HG02870 (cell line): Measurements from ENCODE around the gene PROS1.
"Not testable (repeated sequence)": the region's sequence is repeated elsewhere in the genome, so short reads cannot be mapped to it uniquely, and the experiment has no call there.

Source experiments
- ATAC-seq: cut with Tn5 transposase; IDR thresholded peaks from one replicate; pipeline ENCODE4 v1.9.1; 2021; ENCODE audit warnings: mild to moderate bottlenecking, moderate library complexity; ENCODE audit not compliant: unreplicated experiment

PROS1 gene

DNA sequence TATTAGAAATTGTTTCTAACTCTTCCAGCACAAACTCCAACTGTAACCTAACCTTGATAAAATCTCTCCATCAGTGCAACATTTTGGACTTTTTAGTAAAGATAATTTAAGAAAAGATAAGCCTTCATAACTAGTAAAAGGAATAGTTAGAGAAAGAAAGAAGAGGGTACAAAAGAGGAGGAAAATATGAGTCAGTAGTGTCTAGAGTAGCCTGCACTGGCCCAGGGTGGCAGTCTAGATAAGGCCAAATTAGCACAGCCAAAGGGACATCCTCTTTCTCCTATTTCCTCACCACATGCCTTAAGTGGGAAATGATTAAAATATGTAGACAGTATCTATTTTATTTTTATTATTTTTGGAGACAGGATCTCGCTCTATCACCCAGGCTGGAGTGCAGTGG, 3.7 kb downstream of the PROS1 start:
- no peak for ATAC-seq

GRCh38 chr3:93969443-93969842, 4.3 kb downstream of the PROS1 start:
- no peak for ATAC-seq

DNA sequence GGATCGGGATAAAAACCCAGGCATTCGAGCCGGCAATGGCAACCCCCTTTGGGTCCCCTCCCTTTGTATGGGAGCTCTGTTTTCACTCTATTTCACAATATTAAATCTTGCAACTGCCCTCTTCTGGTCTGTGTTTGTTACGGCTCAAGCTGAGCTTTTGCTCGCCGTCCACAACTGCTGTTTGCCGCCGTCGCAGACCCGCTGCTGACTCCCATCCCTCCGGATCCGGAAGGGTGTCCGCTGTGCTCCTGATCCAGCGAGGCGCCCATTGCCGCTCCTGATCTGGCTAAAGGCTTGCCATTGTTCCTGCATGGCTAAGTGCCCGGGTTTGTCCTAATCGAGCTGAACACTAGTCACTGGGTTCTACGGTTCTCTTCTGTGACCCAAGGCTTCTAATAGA, 8.6 kb downstream of the PROS1 start:
- not testable (repeated sequence) for ATAC-seq

GRCh38 chr3:93962798-93963197, 10.9 kb downstream of the PROS1 start:
- no peak for ATAC-seq

DNA sequence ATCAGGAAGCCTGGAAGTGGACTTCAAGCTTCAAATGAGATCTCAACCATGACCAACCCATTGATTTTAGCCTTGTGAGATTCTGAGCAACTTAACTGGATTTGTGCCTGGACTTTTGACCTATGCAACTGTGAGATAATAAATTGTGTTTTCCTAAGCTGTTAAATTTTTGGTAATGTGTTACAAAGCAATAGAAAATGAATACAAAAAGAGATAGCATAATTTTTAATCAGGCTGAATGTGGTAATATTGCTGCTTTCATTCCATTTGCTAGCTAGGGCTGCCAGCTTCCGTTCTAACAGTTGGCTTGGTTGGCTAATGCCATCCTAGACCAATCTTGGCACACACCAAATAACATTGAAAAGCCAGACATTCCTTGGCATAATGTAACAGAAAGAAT, 12.2 kb downstream of the PROS1 start:
- no peak for ATAC-seq

DNA sequence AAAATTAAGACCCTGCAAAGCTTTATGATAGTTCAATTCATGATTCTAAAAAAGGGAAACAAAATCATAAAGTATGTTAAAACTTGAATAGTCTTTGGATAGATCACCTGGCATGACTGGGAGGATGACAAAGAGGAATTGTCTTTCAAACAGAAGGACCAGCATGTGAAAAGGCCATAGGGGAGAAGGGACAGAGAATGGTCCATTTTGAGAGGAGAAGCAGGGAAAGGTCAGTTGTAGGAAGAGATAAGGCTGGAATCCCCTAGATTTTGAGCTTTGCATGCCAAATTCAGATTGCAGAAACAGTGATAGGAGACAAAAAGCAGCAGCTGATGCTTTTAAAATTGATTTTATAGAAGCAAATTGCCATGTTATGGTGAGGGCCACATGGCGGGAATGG, 12.7 kb downstream of the PROS1 start:
- ATAC-seq = no peak

DNA sequence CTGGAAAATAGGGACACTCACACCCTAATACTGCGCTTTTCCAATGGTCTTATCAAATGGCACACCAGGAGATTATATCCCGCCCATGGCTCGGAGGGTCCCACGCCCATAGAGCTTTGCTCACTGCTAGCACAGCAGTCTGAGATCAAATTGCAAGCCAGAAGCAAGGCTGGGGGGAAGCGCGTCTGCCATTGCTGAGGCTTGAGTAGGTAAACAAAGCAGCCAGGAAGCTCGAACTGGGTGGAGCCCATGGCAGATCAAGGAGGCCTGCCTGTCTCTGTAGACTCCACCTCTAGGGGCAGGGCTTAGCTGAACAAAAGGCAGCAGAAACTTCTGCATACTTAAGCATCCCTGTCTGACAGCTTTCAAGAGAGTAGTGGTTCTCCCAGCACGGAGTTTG, 23.7 kb downstream of the PROS1 start:
- ATAC-seq = not testable (repeated sequence)

DNA sequence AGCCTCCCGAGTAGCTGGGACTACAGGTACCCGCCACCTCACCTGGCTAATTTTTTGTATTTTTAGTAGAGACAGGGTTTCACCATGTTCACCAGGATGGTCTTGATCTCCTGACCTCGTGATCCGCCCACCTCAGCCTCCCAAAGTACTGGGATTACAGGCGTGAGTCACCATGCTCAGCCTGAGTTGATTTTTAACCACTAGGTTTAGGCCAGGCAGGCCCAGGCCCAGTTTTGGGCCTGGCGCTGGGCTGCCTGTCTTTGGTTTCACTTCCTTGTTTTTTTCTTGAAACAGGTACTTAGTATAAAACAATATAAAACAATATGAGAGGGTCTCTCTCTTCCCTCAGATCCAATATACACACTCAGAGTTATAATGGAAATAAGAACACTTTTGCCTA, 36.2 kb downstream of the PROS1 start:
- not testable (repeated sequence) for ATAC-seq

- ATAC-seq = no peak
Measured at GRCh38 chr3:93936549-93936948, 37.1 kb downstream of the PROS1 start.

DNA sequence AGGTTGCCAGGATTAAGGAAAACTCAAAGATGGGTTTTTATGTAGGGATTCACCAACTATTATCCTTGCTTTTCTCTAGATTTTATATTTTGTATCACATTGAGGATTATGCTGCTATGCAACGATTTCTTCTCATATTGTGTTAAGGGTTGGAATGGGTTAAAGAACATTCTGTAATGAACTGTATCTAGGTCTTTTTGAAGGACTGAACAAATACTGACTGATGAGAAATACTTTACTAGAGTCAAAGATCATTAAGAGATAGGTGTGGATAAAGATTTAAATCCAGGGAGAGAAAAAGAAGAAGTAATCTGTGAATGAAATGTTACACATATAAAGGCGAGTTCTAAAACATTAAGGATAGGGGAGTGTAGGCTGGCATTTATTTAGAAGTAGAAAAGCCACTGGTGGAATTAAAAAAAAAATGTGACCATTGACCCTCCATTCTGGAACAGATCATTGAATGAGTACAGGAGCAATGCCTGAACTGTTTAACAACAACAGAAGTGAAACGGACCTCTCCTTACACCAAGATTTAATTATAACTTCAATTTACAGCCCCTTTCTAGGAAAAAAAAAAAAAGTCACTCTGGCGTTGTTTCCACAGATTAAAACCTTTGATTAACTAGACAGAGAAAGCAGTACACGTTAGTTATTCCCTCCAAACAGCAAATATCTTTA, 39.2 kb downstream of the PROS1 start:
- ATAC-seq = no peak

- no peak for ATAC-seq
Measured at GRCh38 chr3:93931597-93932229, 42.0 kb downstream of the PROS1 start.

DNA sequence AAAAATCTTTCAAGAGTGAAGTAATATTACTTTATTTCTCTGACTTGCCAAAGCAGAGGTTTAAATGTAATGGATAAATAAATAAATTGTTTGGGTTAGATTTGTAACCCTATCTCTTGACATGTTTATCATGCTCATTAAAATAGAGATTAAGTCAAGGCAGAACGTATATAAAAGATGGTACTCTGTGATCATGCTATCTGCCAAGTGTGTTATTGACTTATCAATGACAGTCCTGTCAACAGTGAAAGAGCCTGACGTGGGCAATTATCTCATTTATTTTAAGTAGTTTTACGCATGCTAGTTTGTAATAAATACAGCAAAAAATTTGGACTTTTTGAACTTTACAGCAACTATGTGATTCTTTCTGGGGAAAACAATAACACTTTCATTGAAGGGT, 43.7 kb downstream of the PROS1 start:
- ATAC-seq = no peak

DNA sequence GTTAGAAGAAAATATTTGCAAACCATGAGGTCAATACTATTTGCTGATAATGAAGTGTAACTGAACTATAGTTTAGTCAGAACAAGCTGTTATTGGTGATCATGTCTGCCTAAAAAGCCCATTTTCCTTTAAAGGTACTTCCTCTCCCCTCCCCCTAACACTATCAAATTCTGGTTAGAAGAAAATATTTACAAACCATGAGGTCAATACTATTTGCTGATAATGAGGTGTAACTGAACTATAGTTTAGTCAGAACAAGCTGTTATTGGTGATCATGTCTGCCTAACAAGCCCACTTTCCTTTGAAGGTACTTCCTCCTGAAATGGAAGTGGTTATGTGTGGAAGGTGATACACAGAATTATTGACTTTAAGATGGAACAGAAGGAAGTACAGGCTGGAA, 46.9 kb downstream of the PROS1 start:
- ATAC-seq = no peak

DNA sequence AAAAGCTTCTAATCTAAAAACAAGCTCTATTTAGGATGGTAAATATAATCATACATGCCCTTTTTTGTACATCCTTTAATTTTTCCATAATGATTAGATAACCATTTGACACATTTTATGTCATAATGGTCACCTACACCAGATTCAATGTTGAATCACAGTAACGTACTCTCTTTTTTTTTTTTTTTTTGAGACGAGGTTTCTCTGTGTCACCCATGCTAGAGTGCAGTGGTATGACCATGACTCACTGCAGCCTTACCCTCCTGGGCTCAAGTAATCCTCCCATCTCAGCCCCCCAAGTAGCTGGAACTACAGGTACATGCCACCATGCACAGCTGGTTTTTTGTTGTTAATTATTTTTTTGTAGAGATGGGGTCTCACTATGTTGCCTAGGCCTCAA, 49.2 kb downstream of the PROS1 start:
- ATAC-seq = no peak

DNA sequence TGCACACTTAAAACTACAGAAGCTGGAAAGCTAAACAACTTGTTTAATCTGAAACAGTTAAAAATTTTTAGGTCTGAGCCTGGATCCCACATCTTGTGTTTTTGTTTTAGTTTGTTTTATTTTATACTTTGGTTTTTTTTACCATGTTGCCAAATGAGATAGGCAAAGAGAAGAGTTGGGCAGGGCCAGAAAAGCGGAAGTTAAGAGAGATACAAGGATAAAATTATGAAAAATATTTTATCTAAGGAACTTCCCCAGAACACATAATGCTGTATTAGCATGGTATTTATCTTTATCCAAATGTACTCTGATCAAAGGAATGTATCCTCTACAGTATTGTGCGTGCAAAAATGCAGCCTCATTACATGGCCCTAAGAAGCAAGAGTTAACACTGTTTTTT, 50.7 kb downstream of the PROS1 start:
- no peak for ATAC-seq

GRCh38 chr3:93917546-93918029, 56.1 kb downstream of the PROS1 start:
- not testable (repeated sequence) for ATAC-seq

DNA sequence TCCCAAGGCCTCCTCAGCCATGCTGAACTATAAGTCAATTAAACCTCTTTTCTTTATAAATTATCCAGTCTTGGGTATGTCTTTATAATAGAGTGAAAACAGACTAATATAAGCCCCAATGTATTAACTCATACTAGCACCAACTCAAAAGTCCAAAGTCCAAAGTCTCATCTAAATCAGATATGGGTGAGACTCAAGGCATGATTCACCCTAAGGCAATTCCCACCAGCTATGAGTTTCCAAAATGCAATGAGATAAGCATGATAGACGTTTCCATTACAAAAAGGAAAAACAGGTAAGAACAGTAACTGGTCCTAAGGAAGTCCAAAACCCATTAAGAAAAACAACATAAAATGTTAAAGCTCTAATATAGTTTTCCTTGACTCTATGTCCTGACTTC, 60.1 kb downstream of the PROS1 start:
- ATAC-seq = not testable (repeated sequence)

DNA sequence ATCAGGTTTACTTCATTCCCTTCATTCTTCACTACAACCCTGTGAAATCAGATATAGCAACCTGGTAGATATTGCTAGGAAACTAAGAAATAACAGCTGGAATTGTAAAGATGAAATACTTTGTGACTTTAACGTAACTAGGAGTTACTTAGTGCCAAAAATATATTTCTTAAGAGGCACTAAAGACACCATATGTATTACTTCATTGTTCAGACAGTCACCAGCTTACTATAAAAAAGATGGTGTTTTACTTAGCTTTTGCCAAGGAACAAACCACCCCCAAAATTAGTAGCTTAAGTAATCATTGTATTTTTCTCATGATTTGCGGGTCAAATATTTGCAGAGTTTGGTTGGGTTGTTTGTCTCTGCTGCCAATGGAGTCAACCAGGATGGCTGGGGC, 62.5 kb downstream of the PROS1 start:
- ATAC-seq = no peak

DNA sequence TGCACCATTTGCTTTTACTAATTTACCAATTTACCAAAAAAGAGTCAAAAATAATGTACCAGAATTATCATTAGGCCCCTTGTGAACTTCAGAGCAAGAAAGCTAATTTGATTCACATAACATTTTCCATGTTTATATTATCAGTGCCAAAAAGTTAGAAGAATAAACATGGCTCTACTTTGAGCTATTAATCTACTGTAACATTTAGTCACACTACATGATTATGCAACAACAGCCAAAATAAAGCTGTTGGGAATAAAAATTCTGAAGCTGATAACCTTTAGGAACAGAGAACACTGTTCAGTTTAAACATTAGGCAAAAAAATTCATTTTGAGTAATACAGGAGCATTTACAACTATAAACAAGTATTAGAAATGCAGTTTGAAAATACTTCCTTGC, 63.6 kb downstream of the PROS1 start:
- ATAC-seq = no peak

DNA sequence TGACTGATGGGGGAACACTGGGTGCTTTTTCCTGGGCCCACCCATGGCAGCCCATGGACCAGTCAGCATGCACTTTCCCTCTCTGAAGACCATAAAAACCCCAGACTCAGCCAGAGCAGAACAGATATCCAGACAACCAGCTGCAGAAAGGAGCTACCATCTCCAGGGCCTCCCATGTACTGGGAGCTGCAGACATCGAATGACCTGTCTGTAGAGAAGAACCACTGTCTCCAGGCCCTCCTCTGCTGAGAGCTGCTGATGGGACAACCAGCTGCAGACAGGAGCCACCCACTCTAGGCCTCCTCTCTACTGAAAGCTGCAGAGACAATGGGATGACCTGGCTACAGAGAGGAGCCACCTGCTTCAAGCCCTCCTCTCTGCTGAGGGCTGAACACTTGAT, 66.6 kb downstream of the PROS1 start:
- ATAC-seq = no peak

DNA sequence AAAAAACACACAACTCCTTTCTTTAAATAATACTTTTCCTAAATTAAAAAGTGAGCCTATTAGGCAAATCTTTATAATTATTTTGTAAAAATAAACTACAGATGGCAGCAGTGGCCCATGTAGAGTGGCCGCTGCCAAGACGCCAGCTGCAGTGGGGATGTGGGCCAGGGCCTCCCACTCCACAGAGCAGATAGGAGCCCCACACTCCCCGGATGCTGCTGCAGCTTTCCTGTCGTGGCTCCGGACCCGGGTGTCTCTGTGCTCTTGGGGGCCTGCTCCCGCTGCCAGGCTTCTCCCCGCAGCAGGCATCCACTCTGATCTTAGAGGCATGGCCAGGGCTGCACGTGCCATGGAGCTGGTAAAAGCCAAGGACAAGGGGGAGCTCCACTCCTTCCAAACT, 67.5 kb downstream of the PROS1 start:
- ATAC-seq = no peak

GRCh38 chr3:93904568-93904967, 69.1 kb downstream of the PROS1 start:
- ATAC-seq = no peak
